ENCODE measurements around the gene ELFN2. TPM values are rescaled to one million over a fixed set of nuclear protein-coding genes. Genes with fewer than 3 reads are reported as not detected.

The ELFN2 gene
- polyA plus RNA-seq, 1 experiment, result 2.6 TPM

GRCh38 chr22:37346505-37346895 lies 80.8 kb downstream of the ELFN2 start:
- Histone ChIP-seq H3K9me3 (ENCODE audit: control insufficient read depth, insufficient read depth, low read length) (no peaks in the 10 kb centered on the region), H3K27me3 (ENCODE audit: control insufficient read depth, insufficient read depth, low read length) (peaks cover 8% of the 10 kb centered on the region), H3K27ac (ENCODE audit: low read depth, low read length) (peak overlapping the region; percentile 80), H3K4me3 (ENCODE audit: low read depth, low read length) (no peak overlapping the region)
- DNase-seq (ENCODE audit: low read depth, low spot score), result no peak
- no peak for TF ChIP-seq CTCF (IDR thresholded peaks at IDR 0.05; ENCODE audit: low read depth, low read length)
- CTCF ChIA-PET, result no interaction called here
- POLR2A ChIA-PET, result interaction anchor here (1.0 kb wide), 1 partner anchor 18 kb away, joined by 3 read pairs; no protein-coding TSS in a partner anchor

GRCh38 chr22:37345863-37346504 lies 81.3 kb downstream of the ELFN2 start:
- peak; percentile 91 for DNase-seq (ENCODE audit: low read depth, low spot score)
- H3K4me3 ChIP-seq (ENCODE audit: low read depth, low read length), result no peak overlapping the region
- TF ChIP-seq CTCF (IDR thresholded peaks at IDR 0.05; ENCODE audit: low read depth, low read length), result no peak
- CTCF ChIA-PET, result interaction anchor here (0.7 kb wide), 1 partner anchor 10 kb away, joined by 5 read pairs; no protein-coding TSS in a partner anchor
- POLR2A ChIA-PET, result interaction anchor here (1.0 kb wide), 1 partner anchor 17 kb away, joined by 3 read pairs; no protein-coding TSS in a partner anchor
- H3K27me3 ChIP-seq (ENCODE audit: control insufficient read depth, insufficient read depth, low read length), result peaks cover 10% of the 10 kb centered on the region
- no peaks in the 10 kb centered on the region for H3K9me3 ChIP-seq (ENCODE audit: control insufficient read depth, insufficient read depth, low read length)
- H3K27ac ChIP-seq (ENCODE audit: low read depth, low read length), result peak overlapping the region; percentile 80

- DNase-seq (ENCODE audit: low read depth, low spot score), result no peak
- POLR2A ChIA-PET, result no interaction called here
These were observed 82.4 kb downstream of the ELFN2 start for GRCh38 chr22:37344735-37345449.

GRCh38 chr22:37343863-37344734 lies 83.2 kb downstream of the ELFN2 start:
- H3K9me3 ChIP-seq (ENCODE audit: control insufficient read depth, insufficient read depth, low read length), result no peaks in the 10 kb centered on the region
- TF ChIP-seq CTCF (IDR thresholded peaks at IDR 0.05; ENCODE audit: low read depth, low read length), result no peak
- DNase-seq (ENCODE audit: low read depth, low spot score), result no peak
- no peak overlapping the region for H3K4me3 ChIP-seq (ENCODE audit: low read depth, low read length)
- POLR2A ChIA-PET, result no interaction called here
- CTCF ChIA-PET, result no interaction called here
- no peak overlapping the region for H3K27ac ChIP-seq (ENCODE audit: low read depth, low read length)
- peaks cover 8% of the 10 kb centered on the region for H3K27me3 ChIP-seq (ENCODE audit: control insufficient read depth, insufficient read depth, low read length)

More at GRCh38 chr22:37344735-37345449, 82.4 kb downstream of the ELFN2 start:
- TF ChIP-seq CTCF (IDR thresholded peaks at IDR 0.05; ENCODE audit: low read depth, low read length), result no peak
- Histone ChIP-seq H3K27me3 (ENCODE audit: control insufficient read depth, insufficient read depth, low read length) (peaks cover 8% of the 10 kb centered on the region), H3K9me3 (ENCODE audit: control insufficient read depth, insufficient read depth, low read length) (no peaks in the 10 kb centered on the region), H3K4me3 (ENCODE audit: low read depth, low read length) (no peak overlapping the region), H3K27ac (ENCODE audit: low read depth, low read length) (peak overlapping the region; percentile 80)
- CTCF ChIA-PET, result no interaction called here
